Neutrophil (primary cell): Measurements from ENCODE around the gene NUFIP1.

ENCODE experiments used
- H3K27ac ChIP-seq: fragments of 200-600 bp; sonication (generic); 2 replicates; pipeline ENCODE4 v1.5.1; 2016; ENCODE audit warnings: mild to moderate bottlenecking, moderate library complexity
- H3K27me3 ChIP-seq: fragments of 200-600 bp; sonication (generic); 2 replicates; pipeline ENCODE4 v1.6.0; 2016; ENCODE audit warnings: mild to moderate bottlenecking
- H3K36me3 ChIP-seq: fragments of 200-600 bp; sonication (generic); 2 replicates; pipeline ENCODE4 v1.5.1; 2017
- H3K4me1 ChIP-seq, 2 experiments: fragments of 200-600 bp in 1 of 2; sonication (generic) in 1 of 2; 1 replicate in 1 of 2; 2 replicates in 1 of 2; pipeline versions ENCODE4 v1.5.1 to v1.6.1; 2013 to 2016; ENCODE audit warnings: low read depth in 1 of 2, low read length in 1 of 2, mild to moderate bottlenecking in 1 of 2, moderate library complexity in 1 of 2; ENCODE audit not compliant: control insufficient read depth in 1 of 2, insufficient read depth in 1 of 2
- H3K4me3 ChIP-seq, 2 experiments: fragments of 200-600 bp in 1 of 2; sonication (generic) in 1 of 2; 1 replicate in 1 of 2; 2 replicates in 1 of 2; pipeline ENCODE4 v1.5.1; 2013 to 2016; ENCODE audit warnings: low read depth in 1 of 2, low read length in 1 of 2, mild to moderate bottlenecking in 1 of 2, moderate library complexity in 1 of 2
- H3K9me3 ChIP-seq: fragments of 200-600 bp; sonication (generic); 2 replicates; pipeline ENCODE4 v1.5.1; 2016
- CTCF ChIP-seq: fragments of 200-600 bp; sonication (generic); IDR thresholded peaks from 2 replicates; pipeline ENCODE4 v1.5.1; 2016; ENCODE audit warnings: antibody characterized with exemption

NUFIP1 gene

DNA sequence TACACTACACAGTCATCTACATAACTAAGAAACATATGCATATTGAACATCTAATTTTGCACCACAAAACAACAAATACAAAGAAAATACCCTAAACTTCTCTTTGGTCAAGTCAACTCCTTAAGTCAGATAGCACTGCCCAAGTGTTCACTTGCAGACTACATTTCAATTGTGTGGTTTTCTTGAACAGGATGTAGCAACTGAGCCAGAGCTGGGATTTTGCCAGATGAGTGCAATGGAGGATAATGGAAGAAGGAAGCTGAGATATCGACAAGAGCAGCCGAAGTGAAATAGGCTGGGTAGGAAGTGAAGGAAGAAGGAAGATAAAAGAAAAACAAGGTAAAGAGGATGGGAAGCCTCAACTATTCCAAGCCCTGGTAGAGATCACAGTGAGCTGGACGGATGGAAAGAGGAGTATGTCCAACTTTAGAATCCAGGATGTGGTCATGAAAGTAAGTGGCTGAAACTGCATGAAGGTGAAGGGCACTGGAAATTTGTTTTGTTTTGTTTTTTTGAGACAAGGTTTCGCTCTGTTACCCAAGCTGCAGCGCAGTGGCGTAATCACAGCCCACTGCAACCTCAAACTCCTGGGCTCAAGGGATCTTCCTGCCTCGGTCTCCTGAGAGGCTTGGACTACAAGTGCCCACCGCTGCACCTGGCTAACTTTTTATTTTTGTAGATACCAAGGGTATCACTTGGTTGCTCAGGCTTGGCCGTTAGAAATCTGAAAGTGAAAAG is 15.0 kb downstream of the NUFIP1 start:
- no peak for TF ChIP-seq CTCF
- H3K4me3 ChIP-seq: peak overlapping the region in 1 of 2 experiments; percentile 26
- peak overlapping the region; percentile 67 for H3K27ac ChIP-seq
- no peaks in the 10 kb centered on the region for H3K9me3 ChIP-seq
- H3K27me3 ChIP-seq: no peaks in the 10 kb centered on the region
- no peaks in the 10 kb centered on the region for H3K36me3 ChIP-seq
- H3K4me1 ChIP-seq: peaks cover 26 to 30% of the 10 kb centered on the region in 2 experiments

- no peaks in the 10 kb centered on the region for H3K9me3 ChIP-seq
- TF ChIP-seq CTCF: no peak
Measured at GRCh38 chr13:44972956-44973581, 16.2 kb downstream of the NUFIP1 start.

GRCh38 chr13:44971656-44972595 is 17.3 kb downstream of the NUFIP1 start:
- Histone ChIP-seq H3K36me3 (no peaks in the 10 kb centered on the region), H3K27me3 (no peaks in the 10 kb centered on the region), H3K4me1 (peaks cover 20 to 23% of the 10 kb centered on the region in 2 experiments), H3K27ac (no peak overlapping the region), H3K4me3 (no peak overlapping the region), H3K9me3 (no peaks in the 10 kb centered on the region)
- TF ChIP-seq CTCF: no peak

More at GRCh38 chr13:44972956-44973581, 16.2 kb downstream of the NUFIP1 start:
- no peak overlapping the region for H3K4me3 ChIP-seq
- H3K27me3 ChIP-seq: no peaks in the 10 kb centered on the region
- H3K4me1 ChIP-seq: peaks cover 20% of the 10 kb centered on the region in 2 experiments
- no peak overlapping the region for H3K27ac ChIP-seq
- H3K36me3 ChIP-seq: no peaks in the 10 kb centered on the region

DNA sequence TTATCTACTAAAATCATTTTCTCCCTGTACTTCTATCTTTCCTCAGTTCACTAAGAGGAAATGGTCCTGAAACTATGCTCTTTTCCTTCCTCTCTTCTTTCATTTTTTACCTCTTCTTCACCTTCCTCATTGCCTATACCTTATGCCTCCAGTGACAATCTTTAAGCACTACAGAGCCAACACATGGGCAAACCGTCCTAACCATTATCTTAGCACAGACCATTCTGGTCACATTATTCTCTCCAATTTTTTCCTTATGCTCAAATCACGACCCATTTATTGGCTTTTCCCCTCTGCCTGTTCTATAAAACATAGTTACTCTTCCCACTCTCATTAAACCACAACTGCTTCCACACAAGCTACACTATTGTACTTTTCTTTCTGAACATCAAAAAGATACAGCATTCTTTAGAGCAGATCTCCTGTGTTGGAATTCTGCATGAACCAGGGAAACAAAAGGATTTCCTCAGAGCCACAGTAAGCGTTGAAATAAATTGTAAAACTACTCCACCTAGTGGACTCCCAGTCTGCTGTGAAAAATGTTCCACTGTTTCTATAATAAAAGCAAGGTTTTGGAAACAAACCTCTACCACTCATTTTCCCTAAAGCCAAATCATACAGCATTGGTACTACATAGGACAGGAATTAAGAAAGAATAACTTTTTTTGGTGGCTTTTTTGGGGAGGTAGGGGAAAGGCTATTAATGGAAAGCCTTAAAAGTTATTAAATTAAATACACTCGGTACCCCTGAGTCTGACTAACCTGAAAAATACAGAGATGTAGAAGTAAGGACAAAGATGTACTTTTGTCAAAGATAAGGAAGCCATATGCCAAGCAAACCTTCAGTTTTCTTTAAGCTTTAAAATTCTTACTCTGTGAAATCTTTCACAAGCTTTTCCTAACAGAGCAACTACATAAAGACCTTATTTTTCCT is 19.5 kb downstream of the NUFIP1 start:
- Histone ChIP-seq H3K27ac (no peak overlapping the region), H3K27me3 (no peaks in the 10 kb centered on the region), H3K9me3 (no peaks in the 10 kb centered on the region), H3K4me3 (no peak overlapping the region), H3K36me3 (no peaks in the 10 kb centered on the region), H3K4me1 (peaks cover 14 to 16% of the 10 kb centered on the region in 2 experiments)
- no peak for TF ChIP-seq CTCF
